GM20000 (cell line): Measurements from ENCODE around the gene FAP.

Experiments used
- DNase-seq: peaks from one replicate; pipeline ENCODE4 v3.0.0; 2012; ENCODE audit warnings: low spot score
- TF ChIP-seq, protein P1 (sequence below): IDR thresholded peaks from 2 replicates; pipeline ENCODE4 v1.5.1; 2012; ENCODE audit warnings: mild to moderate bottlenecking, control low read depth; ENCODE audit errors: extremely low read depth, missing control alignments

The FAP gene

GRCh38 chr2:162155093-162155492 is 88.2 kb downstream of the FAP start:
- no peak for DNase-seq
- TF ChIP-seq, protein P1, sequence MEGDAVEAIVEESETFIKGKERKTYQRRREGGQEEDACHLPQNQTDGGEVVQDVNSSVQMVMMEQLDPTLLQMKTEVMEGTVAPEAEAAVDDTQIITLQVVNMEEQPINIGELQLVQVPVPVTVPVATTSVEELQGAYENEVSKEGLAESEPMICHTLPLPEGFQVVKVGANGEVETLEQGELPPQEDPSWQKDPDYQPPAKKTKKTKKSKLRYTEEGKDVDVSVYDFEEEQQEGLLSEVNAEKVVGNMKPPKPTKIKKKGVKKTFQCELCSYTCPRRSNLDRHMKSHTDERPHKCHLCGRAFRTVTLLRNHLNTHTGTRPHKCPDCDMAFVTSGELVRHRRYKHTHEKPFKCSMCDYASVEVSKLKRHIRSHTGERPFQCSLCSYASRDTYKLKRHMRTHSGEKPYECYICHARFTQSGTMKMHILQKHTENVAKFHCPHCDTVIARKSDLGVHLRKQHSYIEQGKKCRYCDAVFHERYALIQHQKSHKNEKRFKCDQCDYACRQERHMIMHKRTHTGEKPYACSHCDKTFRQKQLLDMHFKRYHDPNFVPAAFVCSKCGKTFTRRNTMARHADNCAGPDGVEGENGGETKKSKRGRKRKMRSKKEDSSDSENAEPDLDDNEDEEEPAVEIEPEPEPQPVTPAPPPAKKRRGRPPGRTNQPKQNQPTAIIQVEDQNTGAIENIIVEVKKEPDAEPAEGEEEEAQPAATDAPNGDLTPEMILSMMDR, result no peak

DNA sequence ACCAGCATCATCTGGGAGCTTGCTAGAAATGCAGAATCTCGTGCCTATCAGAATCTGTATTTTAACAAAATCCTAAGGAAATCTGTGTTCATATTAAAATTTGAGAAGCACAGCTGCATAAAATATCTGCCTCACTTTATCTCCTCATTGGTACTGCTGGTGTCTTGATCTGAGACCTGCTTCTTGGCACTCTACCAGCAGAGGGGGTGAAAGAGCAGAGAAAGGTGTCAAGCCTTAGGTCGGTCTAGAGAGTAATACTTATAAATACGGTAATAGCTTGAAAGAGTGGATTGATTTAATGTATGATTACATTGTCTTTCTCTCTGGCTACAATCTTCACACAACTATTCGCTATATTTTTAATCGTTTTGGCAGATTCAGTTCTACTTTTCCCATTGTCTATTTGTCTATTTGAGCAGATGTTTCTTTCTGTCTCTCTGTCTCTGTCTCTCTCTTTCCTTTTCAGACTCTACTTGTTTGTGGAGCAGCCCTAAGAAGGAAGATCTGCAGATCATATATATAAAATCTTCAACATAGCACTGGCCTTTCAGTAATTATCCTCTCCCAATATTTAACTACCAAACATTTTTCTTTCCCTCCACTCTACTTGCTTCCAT is 89.5 kb downstream of the FAP start:
- TF ChIP-seq, protein P1, result peak; percentile 68
- peak; percentile 50 for DNase-seq

DNA sequence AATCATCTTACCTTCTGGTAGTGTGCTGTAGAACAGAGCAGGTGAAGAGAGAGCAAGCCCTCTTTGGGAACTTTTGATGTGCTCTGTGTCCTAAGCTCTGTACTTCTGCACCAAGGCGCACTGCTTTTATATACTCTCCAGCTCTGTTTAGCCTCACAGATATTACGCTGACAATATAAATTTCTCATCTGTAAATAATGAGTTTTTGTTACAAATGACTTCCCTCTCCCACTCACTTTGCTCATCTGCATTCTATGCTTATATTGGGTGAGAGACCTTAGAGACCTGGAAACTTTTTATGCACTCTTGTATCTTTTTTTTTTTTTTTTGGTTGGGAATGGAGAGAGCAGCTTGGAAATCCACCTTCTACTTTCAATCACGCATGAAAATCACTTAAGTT is 91.1 kb downstream of the FAP start, which contains the start of gene GCG:
GCG (minus strand) TSS at position 101 of the 400 bp plus-strand sequence. CDS start 3,069 bp downstream, outside the sequence.
- no peak for DNase-seq
- TF ChIP-seq, protein P1, result no peak

DNA sequence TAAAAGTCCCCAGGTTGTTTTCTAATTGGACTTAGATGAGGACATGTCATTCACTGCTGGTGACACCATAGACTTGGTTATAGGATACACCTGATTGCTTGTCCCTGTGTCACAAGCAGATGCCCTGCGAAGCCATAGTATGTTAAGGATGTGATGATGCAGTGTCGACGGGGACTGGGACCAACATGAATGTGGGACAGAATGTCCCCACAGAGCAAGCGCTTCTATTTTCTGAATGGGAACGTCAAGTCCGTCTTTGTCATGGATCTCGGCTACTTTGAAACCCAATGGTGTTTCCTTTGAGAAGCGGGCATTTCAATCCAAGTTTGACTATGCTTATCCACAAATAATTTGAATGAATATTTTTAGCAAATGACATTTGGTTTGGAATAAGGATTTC is 93.3 kb downstream of the FAP start:
- TF ChIP-seq, protein P1, result no peak
- no peak for DNase-seq

DNA sequence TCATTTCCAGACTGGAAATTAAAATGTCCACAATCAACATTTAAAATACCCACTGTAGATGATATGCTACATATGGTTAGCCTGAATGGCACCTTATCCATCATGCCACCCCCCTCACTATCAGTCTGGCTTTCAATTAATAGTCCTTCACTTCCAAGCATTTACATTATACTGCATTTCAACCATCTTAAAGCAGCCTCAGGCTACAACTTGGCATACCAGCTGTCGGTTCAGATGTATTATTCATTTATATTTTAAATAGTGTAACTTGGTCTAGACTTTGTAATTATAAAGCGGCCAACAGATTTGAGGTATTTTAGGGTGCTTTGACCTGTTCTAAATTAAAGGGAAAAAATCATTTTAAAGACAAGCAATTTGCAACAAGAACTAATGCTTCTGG is 93.8 kb downstream of the FAP start:
- TF ChIP-seq, protein P1, result no peak
- DNase-seq, result no peak

DNA sequence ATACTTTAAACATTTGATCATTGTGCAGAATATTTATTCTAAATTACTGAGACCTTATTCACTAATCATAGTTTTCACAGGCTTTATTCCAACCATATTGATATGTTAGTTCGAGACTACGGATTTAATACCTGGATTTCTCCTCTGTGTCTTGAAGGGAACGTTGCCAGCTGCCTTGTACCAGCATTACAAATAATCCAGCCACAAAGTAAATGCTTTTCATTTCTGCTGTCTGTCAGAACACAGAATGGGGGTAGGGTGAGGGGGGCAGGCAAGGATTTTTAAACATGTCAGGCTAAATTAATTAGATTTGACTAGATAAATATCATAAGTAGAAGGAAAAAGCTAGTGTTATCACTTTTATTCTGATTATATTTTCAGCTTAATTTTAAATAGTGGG is 94.3 kb downstream of the FAP start:
- TF ChIP-seq, protein P1, result no peak
- DNase-seq, result no peak

- TF ChIP-seq, protein P1, result no peak
- DNase-seq, result no peak
Observed at GRCh38 chr2:162143969-162144368, 99.3 kb downstream of the FAP start.
